KMS-11 (cell line): ENCODE data around the gene IFTAP.

ENCODE experiments used
- H2AFZ ChIP-seq: fragments of 200-600 bp; sonication (generic); 2 replicates; pipeline ENCODE4 v1.6.1; 2016; ENCODE audit warnings: antibody characterized with exemption, mixed run types, low read depth
- H3K27ac ChIP-seq: fragments of 200-600 bp; sonication (generic); 2 replicates; pipeline ENCODE4 v1.6.1; 2016; ENCODE audit warnings: mild to moderate bottlenecking, mixed run types
- H3K27me3 ChIP-seq: fragments of 200-600 bp; sonication (generic); 2 replicates; pipeline ENCODE4 v1.6.1; 2017; ENCODE audit warnings: mild to moderate bottlenecking, low read depth, mixed run types, moderate library complexity; ENCODE audit not compliant: insufficient read depth
- H3K36me3 ChIP-seq: fragments of 200-600 bp; sonication (generic); 2 replicates; pipeline ENCODE4 v1.6.1; 2017; ENCODE audit warnings: mild to moderate bottlenecking, mixed run types; ENCODE audit not compliant: insufficient read depth
- H3K4me1 ChIP-seq: fragments of 200-600 bp; sonication (generic); 2 replicates; pipeline ENCODE4 v1.6.1; 2016; ENCODE audit warnings: mild to moderate bottlenecking, low read depth, mixed run types; ENCODE audit not compliant: poor library complexity, severe bottlenecking
- H3K4me2 ChIP-seq: fragments of 200-600 bp; sonication (generic); 2 replicates; pipeline ENCODE4 v1.7.0; 2016; ENCODE audit warnings: mild to moderate bottlenecking, mixed run types
- H3K4me3 ChIP-seq: fragments of 200-600 bp; sonication (generic); IDR thresholded peaks from 2 replicates; pipeline ENCODE4 v1.6.1; 2017; ENCODE audit warnings: low read depth, low read length, mixed read lengths; ENCODE audit not compliant: insufficient read depth
- H3K79me2 ChIP-seq: fragments of 200-600 bp; sonication (generic); 2 replicates; pipeline ENCODE4 v1.6.1; 2016; ENCODE audit warnings: low read depth, mixed run types; ENCODE audit not compliant: insufficient read depth
- H3K9ac ChIP-seq: fragments of 200-600 bp; sonication (generic); 2 replicates; pipeline ENCODE4 v1.6.1; 2016; ENCODE audit warnings: mild to moderate bottlenecking, mixed run types
- H4K20me1 ChIP-seq: fragments of 200-600 bp; sonication (generic); 2 replicates; pipeline ENCODE4 v1.6.1; 2016; ENCODE audit warnings: mild to moderate bottlenecking, mixed run types; ENCODE audit not compliant: insufficient read depth
- CTCF ChIP-seq: fragments of 200-600 bp; sonication (generic); conservative IDR thresholded peaks from 2 replicates; pipeline ENCODE4 v1.6.1; 2017; ENCODE audit warnings: low read depth, mild to moderate bottlenecking, antibody characterized with exemption, low read length, moderate library complexity, mixed read lengths

The IFTAP gene

DNA sequence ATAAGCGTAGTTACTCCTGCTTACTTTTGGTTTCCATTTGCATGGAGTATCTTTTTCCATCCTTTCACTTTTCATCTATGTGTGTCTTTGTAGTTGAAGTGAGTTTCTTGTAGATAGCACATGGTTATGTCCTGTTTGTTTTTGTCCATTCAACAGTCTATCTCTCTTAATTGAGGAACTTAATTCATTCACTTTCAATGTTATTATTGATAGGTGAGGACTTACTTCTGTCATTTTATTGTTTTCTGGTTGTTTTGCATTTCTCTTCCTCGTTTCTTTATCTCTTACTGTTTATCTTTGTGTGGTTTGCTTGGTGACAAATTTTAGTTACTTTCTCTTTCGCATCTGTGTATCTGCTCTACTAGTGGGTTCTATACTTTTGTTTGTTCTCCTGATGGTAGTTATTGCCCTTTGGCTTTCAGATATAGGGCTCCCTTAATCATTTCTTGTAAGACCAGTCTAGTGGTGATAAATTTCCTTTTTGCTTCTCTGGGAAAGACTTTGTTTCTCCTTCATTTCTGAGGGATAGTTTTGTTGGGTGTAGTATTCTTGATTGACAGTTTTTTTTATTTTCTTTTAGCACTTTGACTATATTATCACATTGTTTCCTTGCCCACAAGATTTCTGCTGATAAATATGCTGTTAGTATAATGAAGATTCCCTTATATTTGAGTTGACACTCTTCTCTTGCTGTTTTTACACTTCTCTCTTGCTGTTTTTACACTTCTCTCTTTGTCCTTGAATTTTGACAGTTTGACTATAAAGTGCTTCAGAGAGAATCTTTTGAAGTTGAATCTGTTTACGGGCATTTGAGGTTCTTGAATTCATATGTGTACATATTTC is 35.5 kb upstream of the IFTAP start:
- no peaks in the 10 kb centered on the region for H3K4me1 ChIP-seq

DNA sequence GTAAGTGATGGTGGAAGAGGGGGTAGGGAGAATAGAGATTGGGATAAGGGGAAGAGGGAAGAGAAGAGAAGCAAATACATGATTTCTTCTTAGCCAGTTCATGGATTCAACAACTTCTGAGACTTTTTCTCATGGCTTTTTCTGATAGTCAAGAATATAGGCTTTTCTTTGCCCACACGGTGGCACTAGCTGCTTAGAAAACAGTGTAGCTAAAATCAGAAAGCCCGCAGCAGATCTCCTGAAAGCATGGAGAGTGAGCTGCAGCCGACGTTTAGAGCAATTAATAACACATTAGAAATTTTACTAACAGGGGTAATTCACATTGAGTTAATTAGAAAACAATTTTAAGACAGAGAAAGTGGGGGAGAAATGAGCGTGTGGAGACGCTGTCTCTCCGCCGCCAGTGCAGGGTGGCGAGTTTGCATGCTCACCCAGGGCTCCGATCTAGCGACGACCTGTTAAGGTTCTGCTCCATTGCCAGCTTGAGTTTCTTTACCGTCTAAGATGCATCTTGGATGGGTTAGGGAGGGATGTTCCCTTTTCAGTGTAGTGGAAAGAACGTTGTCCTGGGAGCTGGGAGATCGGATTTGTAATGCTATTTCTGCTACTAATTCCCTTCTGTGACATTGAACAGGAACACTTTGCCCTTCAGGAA is 29.8 kb upstream of the IFTAP start:
- Histone ChIP-seq H2AFZ (no peak overlapping the region), H3K4me3 (no peak overlapping the region), H3K27ac (no peak overlapping the region), H3K36me3 (no peaks in the 10 kb centered on the region), H4K20me1 (no peaks in the 10 kb centered on the region), H3K79me2 (no peaks in the 10 kb centered on the region), H3K4me2 (no peak overlapping the region), H3K27me3 (no peaks in the 10 kb centered on the region), H3K4me1 (no peaks in the 10 kb centered on the region), H3K9ac (no peak overlapping the region)
- peak; percentile 83 for TF ChIP-seq CTCF

More for the DNA sequence above, 35.5 kb upstream of the IFTAP start:
- Histone ChIP-seq H4K20me1 (no peaks in the 10 kb centered on the region), H3K27me3 (no peaks in the 10 kb centered on the region), H3K9ac (no peak overlapping the region), H3K4me3 (no peak overlapping the region), H2AFZ (no peak overlapping the region), H3K27ac (no peak overlapping the region), H3K36me3 (no peaks in the 10 kb centered on the region), H3K79me2 (no peaks in the 10 kb centered on the region), H3K4me2 (no peak overlapping the region)
- TF ChIP-seq CTCF: no peak

- H3K4me2 ChIP-seq: no peak overlapping the region
- no peak for TF ChIP-seq CTCF
- no peaks in the 10 kb centered on the region for H3K27me3 ChIP-seq
- H3K9ac ChIP-seq: no peak overlapping the region
- H3K27ac ChIP-seq: no peak overlapping the region
- H4K20me1 ChIP-seq: no peaks in the 10 kb centered on the region
- H2AFZ ChIP-seq: no peak overlapping the region
- H3K4me3 ChIP-seq: no peak overlapping the region
- H3K79me2 ChIP-seq: no peaks in the 10 kb centered on the region
- no peaks in the 10 kb centered on the region for H3K4me1 ChIP-seq
- H3K36me3 ChIP-seq: no peaks in the 10 kb centered on the region
These were observed 29.2 kb upstream of the IFTAP start for GRCh38 chr11:36565031-36565610.

GRCh38 chr11:36566407-36567053 is 27.8 kb upstream of the IFTAP start:
- no peaks in the 10 kb centered on the region for H4K20me1 ChIP-seq
- no peak overlapping the region for H3K4me2 ChIP-seq
- no peaks in the 10 kb centered on the region for H3K27me3 ChIP-seq
- H3K36me3 ChIP-seq: no peaks in the 10 kb centered on the region
- H3K27ac ChIP-seq: no peak overlapping the region
- no peak overlapping the region for H3K9ac ChIP-seq
- no peaks in the 10 kb centered on the region for H3K79me2 ChIP-seq
- H2AFZ ChIP-seq: no peak overlapping the region
- no peak for TF ChIP-seq CTCF
- no peak overlapping the region for H3K4me3 ChIP-seq
- no peaks in the 10 kb centered on the region for H3K4me1 ChIP-seq
